Measurements from ENCODE around the gene STAB1. TPM values are rescaled to one million over a fixed set of nuclear protein-coding genes. Genes with fewer than 3 reads are reported as not detected.
A peak's percentile ranks its signal among the peaks of the same experiment; 100 is the strongest.

STAB1 gene
- total RNA-seq, 1 donor from 2014 or later, result 0.16 TPM

DNA sequence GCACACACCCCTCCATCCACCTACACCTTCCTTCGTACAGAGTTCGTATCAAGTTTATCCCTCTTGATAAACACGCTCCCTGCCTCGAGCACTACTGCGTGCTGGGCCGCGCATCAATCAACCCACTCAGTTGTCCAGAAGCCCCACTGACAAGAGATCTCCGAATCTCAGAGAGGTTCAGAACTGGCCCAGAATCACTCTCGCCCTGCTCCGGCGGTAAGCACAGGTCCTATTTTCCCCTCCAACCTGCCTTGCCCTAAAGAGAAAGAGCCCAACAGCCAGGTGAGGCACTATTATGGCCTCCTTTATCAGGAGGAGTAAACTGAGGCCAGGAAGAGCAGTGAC, 40.2 kb upstream of the STAB1 start:
- Mint-ChIP-seq H3K27me3 (ENCODE audit: insufficient read depth) (no peaks in the 10 kb centered on the region), H3K27ac (peak overlapping the region; percentile 93), H3K36me3 (ENCODE audit: low read depth) (peaks cover 20% of the 10 kb centered on the region), H3K9me3 (no peaks in the 10 kb centered on the region), H3K4me1 (ENCODE audit: low read depth) (peaks cover 39% of the 10 kb centered on the region), H3K4me3 (peak overlapping the region; percentile 96)
- no peak for DNase-seq (ENCODE audit: low spot score)
- intact Hi-C loops (cut with micrococcal nuclease), result loop anchor here (1.0 to 10.0 kb wide), 5 partner anchors 8 to 513 kb away; partner anchors contain the start of genes DUSP7, PARP3, POC1A and UQCC5

GRCh38 chr3:52455283-52456168, 39.6 kb upstream of the STAB1 start, which contains the start of gene NISCH:
TSS of gene NISCH (plus strand) at chr3:52455604. CDS start at chr3:52455642, 38 bp downstream.
- peak within 1 kb of the TSS; percentile 96 for H3K4me3 Mint-ChIP-seq
- intact Hi-C loops (cut with micrococcal nuclease), result loop anchor here (1.0 to 10.0 kb wide), 5 partner anchors 8 to 513 kb away; partner anchors contain the start of genes DUSP7, PARP3, POC1A and UQCC5
- no peaks in the 10 kb centered on the region for H3K9me3 Mint-ChIP-seq
- H3K4me1 Mint-ChIP-seq (ENCODE audit: low read depth), result peaks cover 39% of the 10 kb centered on the region
- H3K27me3 Mint-ChIP-seq (ENCODE audit: insufficient read depth), result no peaks in the 10 kb centered on the region
- H3K27ac Mint-ChIP-seq, result peak within 1 kb of the TSS; percentile 93
- peak; percentile 96 for DNase-seq (ENCODE audit: low spot score)
- H3K36me3 Mint-ChIP-seq (ENCODE audit: low read depth), result peaks cover 23% of the 10 kb centered on the region

- Mint-ChIP-seq H3K27ac (peak overlapping the region; percentile 93), H3K4me3 (peak overlapping the region; percentile 96), H3K4me1 (ENCODE audit: low read depth) (peaks cover 39% of the 10 kb centered on the region), H3K27me3 (ENCODE audit: insufficient read depth) (no peaks in the 10 kb centered on the region), H3K36me3 (ENCODE audit: low read depth) (peaks cover 25% of the 10 kb centered on the region), H3K9me3 (no peaks in the 10 kb centered on the region)
- no peak for DNase-seq (ENCODE audit: low spot score)
- intact Hi-C loops (cut with micrococcal nuclease), result loop anchor here (10.0 kb wide), 1 partner anchor 401 kb away; the partner anchor contains the start of gene DUSP7
Measured at GRCh38 chr3:52456169-52456799, 38.9 kb upstream of the STAB1 start.

DNA sequence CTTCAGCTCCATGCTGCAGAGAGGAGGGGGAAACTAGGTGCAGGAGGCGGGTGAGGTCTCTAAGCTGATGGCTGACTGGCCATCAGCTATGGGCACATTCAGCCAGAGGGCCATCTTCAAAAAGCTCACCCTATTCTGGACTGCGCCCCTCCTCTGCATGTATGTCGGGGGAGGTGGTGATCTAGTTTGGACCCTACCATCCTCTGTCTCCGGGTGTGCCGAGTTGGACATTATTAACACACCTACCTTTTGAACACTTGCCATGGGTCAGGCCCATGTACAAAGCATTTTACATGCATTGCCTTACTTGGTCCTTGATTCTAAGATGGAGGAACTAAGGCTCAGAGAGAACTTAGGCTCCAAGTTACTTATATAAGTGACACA, 38.3 kb upstream of the STAB1 start:
- Mint-ChIP-seq H3K4me1 (ENCODE audit: low read depth) (peaks cover 39% of the 10 kb centered on the region), H3K4me3 (peak overlapping the region; percentile 96), H3K27me3 (ENCODE audit: insufficient read depth) (no peaks in the 10 kb centered on the region), H3K36me3 (ENCODE audit: low read depth) (peaks cover 25% of the 10 kb centered on the region), H3K27ac (peak overlapping the region; percentile 93), H3K9me3 (no peaks in the 10 kb centered on the region)
- no peak for DNase-seq (ENCODE audit: low spot score)
- intact Hi-C loops (cut with micrococcal nuclease), result loop anchor here (10.0 kb wide), 1 partner anchor 402 kb away; the partner anchor contains the start of gene DUSP7

GRCh38 chr3:52458031-52458760, 36.9 kb upstream of the STAB1 start:
- H3K9me3 Mint-ChIP-seq, result no peaks in the 10 kb centered on the region
- peak overlapping the region; percentile 15 for H3K27ac Mint-ChIP-seq
- intact Hi-C loops (cut with micrococcal nuclease), result loop anchor here (10.0 kb wide), 1 partner anchor 403 kb away; the partner anchor contains the start of gene DUSP7
- H3K27me3 Mint-ChIP-seq (ENCODE audit: insufficient read depth), result no peaks in the 10 kb centered on the region
- no peak for DNase-seq (ENCODE audit: low spot score)
- peaks cover 29% of the 10 kb centered on the region for H3K36me3 Mint-ChIP-seq (ENCODE audit: low read depth)
- peak overlapping the region; percentile 20 for H3K4me3 Mint-ChIP-seq
- H3K4me1 Mint-ChIP-seq (ENCODE audit: low read depth), result peaks cover 42% of the 10 kb centered on the region

DNA sequence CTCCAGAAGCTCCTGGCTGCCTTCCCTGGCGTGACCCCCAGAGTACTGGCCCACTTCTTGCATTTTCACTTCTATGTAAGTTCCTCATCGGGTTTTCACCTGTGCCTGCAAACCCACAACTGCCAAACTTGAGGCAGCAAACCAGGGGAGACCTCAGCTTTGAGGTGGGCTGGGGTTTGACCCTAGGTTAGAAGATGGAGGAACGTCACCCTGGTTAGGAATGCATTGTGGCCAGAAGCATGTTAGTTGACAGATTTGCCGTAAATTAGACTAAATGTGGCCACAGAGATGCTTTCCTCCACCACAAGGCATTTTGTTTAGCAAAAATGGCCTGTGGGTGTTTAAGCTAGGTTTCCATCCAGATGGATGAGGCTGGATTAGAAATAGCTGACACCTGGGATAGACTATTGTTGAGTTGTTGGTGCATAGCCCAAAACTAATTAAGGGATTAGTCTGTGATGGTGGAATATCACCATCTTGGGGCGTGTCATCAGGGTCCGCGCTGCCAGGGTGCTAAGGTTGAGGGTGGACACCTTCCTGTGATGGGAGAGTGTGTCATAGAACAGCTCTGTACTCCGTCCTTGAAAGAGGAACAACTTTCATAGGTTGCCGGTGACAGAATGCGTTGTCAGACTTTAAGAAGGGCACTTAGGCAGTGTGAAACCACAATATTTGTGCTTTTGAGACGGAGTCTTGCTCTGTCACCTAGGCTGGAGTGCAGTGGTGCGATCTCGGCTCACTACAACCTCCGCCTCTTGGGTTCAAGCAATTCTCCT, 36.2 kb upstream of the STAB1 start:
- intact Hi-C loops (cut with micrococcal nuclease), result loop anchor here (10.0 kb wide), 1 partner anchor 404 kb away; the partner anchor contains the start of gene DUSP7
- H3K27ac Mint-ChIP-seq, result no peak overlapping the region

DNA sequence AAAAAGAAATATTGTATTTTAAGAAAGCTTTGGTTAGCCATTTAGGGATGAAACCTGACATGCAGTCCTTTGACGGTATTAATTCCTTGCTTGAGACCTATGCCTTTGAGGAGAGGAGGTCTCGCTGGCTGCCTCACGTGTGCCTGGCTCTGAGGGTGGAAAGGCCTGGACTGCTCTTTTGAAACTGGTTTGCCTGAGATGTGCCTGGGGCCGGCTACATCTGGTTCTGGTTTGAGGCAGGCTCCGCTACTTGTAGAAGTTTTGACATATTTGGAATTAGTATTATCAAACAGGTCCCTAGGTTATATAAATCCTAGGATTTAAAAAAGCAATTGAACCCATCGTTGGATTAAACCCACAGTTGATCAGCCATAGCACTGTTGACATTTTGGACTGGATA, 33.3 kb upstream of the STAB1 start:
- Mint-ChIP-seq H3K4me1 (ENCODE audit: low read depth) (peaks cover 24% of the 10 kb centered on the region), H3K36me3 (ENCODE audit: low read depth) (peaks cover 31% of the 10 kb centered on the region), H3K9me3 (no peaks in the 10 kb centered on the region), H3K27ac (no peak overlapping the region), H3K27me3 (ENCODE audit: insufficient read depth) (no peaks in the 10 kb centered on the region), H3K4me3 (no peak overlapping the region)
- intact Hi-C loops (cut with micrococcal nuclease), result no loop called here
- no peak for DNase-seq (ENCODE audit: low spot score)

More for the DNA sequence above, 36.2 kb upstream of the STAB1 start:
- Mint-ChIP-seq H3K9me3 (no peaks in the 10 kb centered on the region), H3K36me3 (ENCODE audit: low read depth) (peaks cover 29% of the 10 kb centered on the region), H3K4me3 (no peak overlapping the region), H3K4me1 (ENCODE audit: low read depth) (peaks cover 44% of the 10 kb centered on the region), H3K27me3 (ENCODE audit: insufficient read depth) (no peaks in the 10 kb centered on the region)
- no peak for DNase-seq (ENCODE audit: low spot score)

DNA sequence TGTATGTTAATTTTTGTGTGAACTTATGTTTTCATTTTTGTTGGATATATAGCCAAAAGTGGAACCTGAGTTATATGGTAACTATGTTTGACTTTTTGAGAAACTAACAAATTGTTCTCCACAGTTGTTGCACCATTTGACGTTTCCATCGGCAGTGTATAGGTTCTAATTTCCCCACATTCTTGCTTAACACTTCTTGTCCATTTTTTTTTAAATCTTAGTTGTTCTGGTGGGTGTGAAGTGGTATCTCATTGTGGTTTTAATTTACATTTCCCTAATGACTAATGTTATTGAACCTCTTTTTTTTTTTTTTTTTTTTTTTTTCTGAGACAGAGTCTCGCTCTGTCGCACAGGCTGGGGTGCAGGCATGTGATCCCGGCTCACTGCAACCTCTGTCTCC, 31.7 kb upstream of the STAB1 start:
- intact Hi-C loops (cut with micrococcal nuclease), result no loop called here
- DNase-seq (ENCODE audit: low spot score), result no peak
- no peaks in the 10 kb centered on the region for H3K27me3 Mint-ChIP-seq (ENCODE audit: insufficient read depth)
- H3K36me3 Mint-ChIP-seq (ENCODE audit: low read depth), result peaks cover 18% of the 10 kb centered on the region
- peaks cover 8% of the 10 kb centered on the region for H3K4me1 Mint-ChIP-seq (ENCODE audit: low read depth)
- H3K9me3 Mint-ChIP-seq, result no peaks in the 10 kb centered on the region
- no peak overlapping the region for H3K27ac Mint-ChIP-seq
- no peak overlapping the region for H3K4me3 Mint-ChIP-seq

GRCh38 chr3:52468336-52468735, 26.8 kb upstream of the STAB1 start:
- H3K27ac Mint-ChIP-seq, result no peak overlapping the region
- intact Hi-C loops (cut with micrococcal nuclease), result no loop called here
- no peaks in the 10 kb centered on the region for H3K9me3 Mint-ChIP-seq
- peaks cover 13% of the 10 kb centered on the region for H3K36me3 Mint-ChIP-seq (ENCODE audit: low read depth)
- DNase-seq (ENCODE audit: low spot score), result no peak
- no peak overlapping the region for H3K4me3 Mint-ChIP-seq
- peaks cover under 1% of the 10 kb centered on the region for H3K4me1 Mint-ChIP-seq (ENCODE audit: low read depth)
- H3K27me3 Mint-ChIP-seq (ENCODE audit: insufficient read depth), result no peaks in the 10 kb centered on the region

- Mint-ChIP-seq H3K4me3 (no peak overlapping the region), H3K4me1 (ENCODE audit: low read depth) (no peaks in the 10 kb centered on the region), H3K36me3 (ENCODE audit: low read depth) (peaks cover 18% of the 10 kb centered on the region), H3K27ac (no peak overlapping the region), H3K9me3 (no peaks in the 10 kb centered on the region), H3K27me3 (ENCODE audit: insufficient read depth) (no peaks in the 10 kb centered on the region)
- intact Hi-C loops (cut with micrococcal nuclease), result no loop called here
- DNase-seq (ENCODE audit: low spot score), result no peak
Measured at GRCh38 chr3:52469001-52469400, 26.1 kb upstream of the STAB1 start.

DNA sequence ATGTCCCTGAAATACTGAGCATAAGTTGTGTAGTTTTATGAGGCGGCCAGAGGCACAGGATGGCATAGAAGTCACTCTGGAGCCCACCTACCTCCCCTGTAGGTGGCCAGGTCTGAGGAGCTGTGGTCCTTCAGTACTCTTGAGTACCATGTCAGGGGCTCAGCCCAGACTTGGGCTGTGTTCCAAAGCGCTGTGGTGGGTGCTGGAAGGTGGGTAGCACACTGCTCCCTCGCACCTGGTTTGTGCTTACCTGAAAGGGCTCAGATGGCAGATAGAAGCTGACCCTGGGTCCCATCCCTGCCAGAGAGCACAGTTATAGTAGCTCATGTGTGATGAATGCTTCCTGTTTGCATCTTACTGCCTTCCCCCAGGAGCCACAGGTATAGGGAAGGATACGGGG, 24.2 kb upstream of the STAB1 start:
- Mint-ChIP-seq H3K4me3 (no peak overlapping the region), H3K4me1 (ENCODE audit: low read depth) (no peaks in the 10 kb centered on the region), H3K36me3 (ENCODE audit: low read depth) (peaks cover 20% of the 10 kb centered on the region), H3K27me3 (ENCODE audit: insufficient read depth) (no peaks in the 10 kb centered on the region), H3K9me3 (no peaks in the 10 kb centered on the region), H3K27ac (no peak overlapping the region)
- intact Hi-C loops (cut with micrococcal nuclease), result no loop called here
- no peak for DNase-seq (ENCODE audit: low spot score)

Data from activated T-helper 1 cell treated with anti-CD3 and anti-CD28 coated beads, Interleukin-12 subunit alpha, Interleukin-12 subunit beta, Interleukin-2, Interleukin-4 antibody, amounts not matched to agents 30 ng/mL and 10 ng/mL and 1 ng/mL, durations not matched to agents 14 hours and 24 hours and 36 hours (primary cell).